Neural cell (in vitro differentiated cells): ENCODE results near the gene ZC3HAV1. TPM values are rescaled to one million over a fixed set of nuclear protein-coding genes. Genes with fewer than 3 reads are reported as not detected.

Source experiments
- H2AFZ ChIP-seq: fragments of 200-600, 300-800 bp; sonication (generic), shearing (Covaris generic); 2 replicates; pipeline ENCODE4 v1.6.0; 2014; ENCODE audit warnings: low read depth, mild to moderate bottlenecking, antibody characterized with exemption, low read length, moderate library complexity
- H3F3A ChIP-seq: fragments of 200-600 bp; shearing (Covaris generic); 2 replicates; pipeline ENCODE4 v1.6.1; 2016; ENCODE audit warnings: mild to moderate bottlenecking, moderate library complexity, mixed read lengths, antibody characterized with exemption, low read length; ENCODE audit not compliant: insufficient read depth, poor library complexity, severe bottlenecking
- H3K27ac ChIP-seq: fragments of 200-600, 300-800 bp; sonication (generic), shearing (Covaris generic); 2 replicates; pipeline ENCODE4 v1.5.1; 2014; ENCODE audit warnings: mild to moderate bottlenecking, low read length, moderate library complexity
- H3K27me3 ChIP-seq: fragments of 300-800, 200-600 bp; sonication (generic), shearing (Covaris generic); 2 replicates; pipeline ENCODE4 v1.6.0; 2014; ENCODE audit warnings: mild to moderate bottlenecking, low read depth, low read length, moderate library complexity; ENCODE audit not compliant: insufficient read depth
- H3K36me3 ChIP-seq: fragments of 300-800, 200-600 bp; sonication (generic), shearing (Covaris generic); 2 replicates; pipeline ENCODE4 v1.5.1; 2014; ENCODE audit warnings: mild to moderate bottlenecking, antibody characterized with exemption, low read length, moderate library complexity; ENCODE audit not compliant: insufficient read depth
- H3K4me2 ChIP-seq: fragments of 300-800, 200-600 bp; sonication (generic), shearing (Covaris generic); 2 replicates; pipeline ENCODE4 v1.6.0; 2014; ENCODE audit warnings: mild to moderate bottlenecking, low read length
- H3K4me3 ChIP-seq: fragments of 300-800, 200-600 bp; sonication (generic), shearing (Covaris generic); 2 replicates; pipeline ENCODE4 v1.5.1; 2014; ENCODE audit warnings: mild to moderate bottlenecking, low read length, moderate library complexity
- H3K79me2 ChIP-seq: fragments of 200-600 bp; shearing (Covaris generic); replicated peaks from 2 replicates; pipeline ENCODE4 v1.6.0; 2014; ENCODE audit warnings: mild to moderate bottlenecking, low read length, moderate library complexity; ENCODE audit not compliant: insufficient read depth
- H3K9ac ChIP-seq: fragments of 300-800, 200-600 bp; sonication (generic), shearing (Covaris generic); 2 replicates; pipeline ENCODE4 v1.6.1; 2016; ENCODE audit warnings: mild to moderate bottlenecking, low read length, mixed read lengths
- H3K9me2 ChIP-seq: fragments of 200-600 bp; shearing (Covaris generic); 2 replicates; pipeline ENCODE4 v1.6.1; 2016; ENCODE audit warnings: mild to moderate bottlenecking, low read length, mixed read lengths; ENCODE audit not compliant: insufficient read depth
- H3K9me3 ChIP-seq: fragments of 200-600, 300-800 bp; sonication (generic), shearing (Covaris generic); 2 replicates; pipeline ENCODE4 v1.6.1; 2016; ENCODE audit warnings: mild to moderate bottlenecking, mixed run types, low read length, moderate library complexity, mixed read lengths
- H4K20me1 ChIP-seq: fragments of 200-600 bp; shearing (Covaris generic); 2 replicates; pipeline ENCODE4 v1.6.1; 2016; ENCODE audit warnings: mild to moderate bottlenecking, mixed run types; ENCODE audit not compliant: insufficient read depth
- EP300 ChIP-seq: fragments of 450-650 bp; conservative IDR thresholded peaks from 2 replicates; pipeline ENCODE4 v1.6.1; 2014; ENCODE audit warnings: antibody characterized with exemption, mild to moderate bottlenecking, moderate library complexity; ENCODE audit not compliant: poor library complexity, severe bottlenecking
- EZH2 ChIP-seq: fragments of 200-600, 300-800 bp; shearing (Covaris generic), sonication (generic); IDR thresholded peaks from 2 replicates; pipeline ENCODE4 v1.6.1; 2014; ENCODE audit warnings: antibody characterized with exemption, low read length, borderline replicate concordance, mild to moderate bottlenecking; ENCODE audit not compliant: insufficient read depth, poor library complexity, severe bottlenecking
- MXI1 ChIP-seq: fragments of 450-650 bp; conservative IDR thresholded peaks from 2 replicates; pipeline ENCODE4 v1.6.1; 2014; ENCODE audit warnings: antibody characterized with exemption, mild to moderate bottlenecking; ENCODE audit not compliant: poor library complexity, severe bottlenecking
- POLR2AphosphoS5 ChIP-seq: IDR thresholded peaks from 2 replicates; pipeline ENCODE4 v1.6.1; 2012
- RAD21 ChIP-seq: fragments of 450-650 bp; conservative IDR thresholded peaks from 2 replicates; pipeline ENCODE4 v1.6.1; 2014; ENCODE audit warnings: antibody characterized with exemption, mild to moderate bottlenecking, moderate library complexity
- SMC3 ChIP-seq: fragments of 450-650 bp; conservative IDR thresholded peaks from 2 replicates; pipeline ENCODE4 v1.6.1; 2014; ENCODE audit warnings: antibody characterized with exemption, mild to moderate bottlenecking, moderate library complexity; ENCODE audit not compliant: poor library complexity
- TAF1 ChIP-seq: IDR thresholded peaks from 2 replicates; pipeline ENCODE4 v1.6.1; 2012; ENCODE audit warnings: low read depth
- polyA plus RNA-seq: library from polyadenylated mRNA; depleted of rRNA; stranded (reverse); fragments of >200 nt; gene quantifications from 2 replicates; pipeline ENCODE4 v1.2.3, GENCODE V29; 2014
- TF ChIP-seq, protein P1 (sequence below): IDR thresholded peaks from 2 replicates; pipeline ENCODE4 v1.6.1; 2012; ENCODE audit warnings: borderline replicate concordance
- TF ChIP-seq, protein P2 (sequence below): fragments of 450-650 bp; IDR thresholded peaks from 2 replicates; pipeline ENCODE4 v1.5.1; 2014; ENCODE audit warnings: antibody characterized with exemption, mild to moderate bottlenecking, moderate library complexity; ENCODE audit not compliant: poor library complexity, severe bottlenecking

The ZC3HAV1 gene
- polyA plus RNA-seq, 1 donor from 2014 or later: 0.16 TPM

DNA sequence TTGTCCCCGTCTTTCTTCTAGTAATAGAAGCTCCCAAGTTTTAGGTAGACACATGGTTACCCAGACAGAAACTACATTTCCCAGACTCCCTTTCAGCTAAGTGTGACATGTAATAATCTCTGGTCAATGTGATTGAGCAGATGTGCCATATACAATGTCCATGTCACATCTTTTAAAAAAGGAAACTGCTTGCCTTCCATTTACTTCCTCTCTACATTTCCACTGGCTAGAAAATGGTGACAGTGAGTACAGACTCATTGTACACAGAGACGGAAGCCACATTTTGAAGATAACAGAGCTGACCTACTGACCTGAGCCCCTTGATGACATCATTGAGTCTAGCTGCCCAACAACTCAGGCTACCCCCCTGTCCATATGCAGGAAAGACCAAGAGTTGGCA is 21.3 kb downstream of the ZC3HAV1 start:
- Histone ChIP-seq H2AFZ (no peak overlapping the region), H3K79me2 (no peaks in the 10 kb centered on the region), H3K27me3 (no peaks in the 10 kb centered on the region), H3K9ac (no peak overlapping the region), H4K20me1 (no peaks in the 10 kb centered on the region), H3F3A (no peaks in the 10 kb centered on the region), H3K9me2 (no peaks in the 10 kb centered on the region), H3K27ac (no peak overlapping the region), H3K4me3 (no peak overlapping the region), H3K36me3 (no peaks in the 10 kb centered on the region), H3K9me3 (no peaks in the 10 kb centered on the region), H3K4me2 (no peak overlapping the region)
- no peak for TF ChIP-seq SMC3
- TF ChIP-seq RAD21: no peak
- no peak for TF ChIP-seq MXI1
- TF ChIP-seq POLR2AphosphoS5: no peak
- TF ChIP-seq, protein P1, sequence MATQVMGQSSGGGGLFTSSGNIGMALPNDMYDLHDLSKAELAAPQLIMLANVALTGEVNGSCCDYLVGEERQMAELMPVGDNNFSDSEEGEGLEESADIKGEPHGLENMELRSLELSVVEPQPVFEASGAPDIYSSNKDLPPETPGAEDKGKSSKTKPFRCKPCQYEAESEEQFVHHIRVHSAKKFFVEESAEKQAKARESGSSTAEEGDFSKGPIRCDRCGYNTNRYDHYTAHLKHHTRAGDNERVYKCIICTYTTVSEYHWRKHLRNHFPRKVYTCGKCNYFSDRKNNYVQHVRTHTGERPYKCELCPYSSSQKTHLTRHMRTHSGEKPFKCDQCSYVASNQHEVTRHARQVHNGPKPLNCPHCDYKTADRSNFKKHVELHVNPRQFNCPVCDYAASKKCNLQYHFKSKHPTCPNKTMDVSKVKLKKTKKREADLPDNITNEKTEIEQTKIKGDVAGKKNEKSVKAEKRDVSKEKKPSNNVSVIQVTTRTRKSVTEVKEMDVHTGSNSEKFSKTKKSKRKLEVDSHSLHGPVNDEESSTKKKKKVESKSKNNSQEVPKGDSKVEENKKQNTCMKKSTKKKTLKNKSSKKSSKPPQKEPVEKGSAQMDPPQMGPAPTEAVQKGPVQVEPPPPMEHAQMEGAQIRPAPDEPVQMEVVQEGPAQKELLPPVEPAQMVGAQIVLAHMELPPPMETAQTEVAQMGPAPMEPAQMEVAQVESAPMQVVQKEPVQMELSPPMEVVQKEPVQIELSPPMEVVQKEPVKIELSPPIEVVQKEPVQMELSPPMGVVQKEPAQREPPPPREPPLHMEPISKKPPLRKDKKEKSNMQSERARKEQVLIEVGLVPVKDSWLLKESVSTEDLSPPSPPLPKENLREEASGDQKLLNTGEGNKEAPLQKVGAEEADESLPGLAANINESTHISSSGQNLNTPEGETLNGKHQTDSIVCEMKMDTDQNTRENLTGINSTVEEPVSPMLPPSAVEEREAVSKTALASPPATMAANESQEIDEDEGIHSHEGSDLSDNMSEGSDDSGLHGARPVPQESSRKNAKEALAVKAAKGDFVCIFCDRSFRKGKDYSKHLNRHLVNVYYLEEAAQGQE: no peak
- no peak for TF ChIP-seq TAF1
- TF ChIP-seq EP300: no peak
- TF ChIP-seq, protein P2, sequence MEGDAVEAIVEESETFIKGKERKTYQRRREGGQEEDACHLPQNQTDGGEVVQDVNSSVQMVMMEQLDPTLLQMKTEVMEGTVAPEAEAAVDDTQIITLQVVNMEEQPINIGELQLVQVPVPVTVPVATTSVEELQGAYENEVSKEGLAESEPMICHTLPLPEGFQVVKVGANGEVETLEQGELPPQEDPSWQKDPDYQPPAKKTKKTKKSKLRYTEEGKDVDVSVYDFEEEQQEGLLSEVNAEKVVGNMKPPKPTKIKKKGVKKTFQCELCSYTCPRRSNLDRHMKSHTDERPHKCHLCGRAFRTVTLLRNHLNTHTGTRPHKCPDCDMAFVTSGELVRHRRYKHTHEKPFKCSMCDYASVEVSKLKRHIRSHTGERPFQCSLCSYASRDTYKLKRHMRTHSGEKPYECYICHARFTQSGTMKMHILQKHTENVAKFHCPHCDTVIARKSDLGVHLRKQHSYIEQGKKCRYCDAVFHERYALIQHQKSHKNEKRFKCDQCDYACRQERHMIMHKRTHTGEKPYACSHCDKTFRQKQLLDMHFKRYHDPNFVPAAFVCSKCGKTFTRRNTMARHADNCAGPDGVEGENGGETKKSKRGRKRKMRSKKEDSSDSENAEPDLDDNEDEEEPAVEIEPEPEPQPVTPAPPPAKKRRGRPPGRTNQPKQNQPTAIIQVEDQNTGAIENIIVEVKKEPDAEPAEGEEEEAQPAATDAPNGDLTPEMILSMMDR: no peak
- no peak for TF ChIP-seq EZH2

DNA sequence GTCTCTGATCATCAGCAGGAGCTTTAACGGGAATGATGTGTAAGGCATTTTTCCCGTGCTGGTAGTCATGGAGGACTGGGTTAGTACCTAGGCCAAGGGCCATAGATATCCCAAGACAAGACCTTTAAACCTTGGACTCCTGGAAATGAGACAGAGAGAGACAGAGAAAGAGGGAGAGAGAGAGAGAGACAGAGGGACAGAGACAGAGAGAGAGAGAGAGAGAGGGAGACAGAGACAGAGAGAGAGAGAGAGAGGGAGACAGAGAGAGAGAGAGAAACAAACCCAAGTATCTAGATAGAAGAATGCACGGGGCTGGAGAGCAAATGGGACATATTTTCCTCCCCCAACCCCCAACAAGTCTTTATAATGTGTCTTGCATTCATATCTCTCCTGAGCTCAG is 22.3 kb downstream of the ZC3HAV1 start:
- no peaks in the 10 kb centered on the region for H3K36me3 ChIP-seq
- TF ChIP-seq, protein P1: no peak
- TF ChIP-seq EZH2 (no peak), EP300 (no peak), RAD21 (no peak), POLR2AphosphoS5 (no peak), TAF1 (no peak), SMC3 (no peak), MXI1 (no peak)
- TF ChIP-seq, protein P2: no peak

More for the DNA sequence above, 22.3 kb downstream of the ZC3HAV1 start:
- no peak overlapping the region for H3K4me2 ChIP-seq
- no peaks in the 10 kb centered on the region for H3K9me2 ChIP-seq
- H3K27ac ChIP-seq: no peak overlapping the region
- no peaks in the 10 kb centered on the region for H3F3A ChIP-seq
- no peaks in the 10 kb centered on the region for H4K20me1 ChIP-seq
- no peak overlapping the region for H2AFZ ChIP-seq
- H3K27me3 ChIP-seq: no peaks in the 10 kb centered on the region
- H3K9me3 ChIP-seq: no peaks in the 10 kb centered on the region
- H3K79me2 ChIP-seq: no peaks in the 10 kb centered on the region
- H3K4me3 ChIP-seq: no peak overlapping the region
- H3K9ac ChIP-seq: no peak overlapping the region
